Central memory CD4-positive, alpha-beta T cell (primary cell): ENCODE data around the gene CNP.

Source experiments
- DNase-seq: peaks from one replicate; pipeline ENCODE4 v3.0.0; 2022

The CNP gene

DNA sequence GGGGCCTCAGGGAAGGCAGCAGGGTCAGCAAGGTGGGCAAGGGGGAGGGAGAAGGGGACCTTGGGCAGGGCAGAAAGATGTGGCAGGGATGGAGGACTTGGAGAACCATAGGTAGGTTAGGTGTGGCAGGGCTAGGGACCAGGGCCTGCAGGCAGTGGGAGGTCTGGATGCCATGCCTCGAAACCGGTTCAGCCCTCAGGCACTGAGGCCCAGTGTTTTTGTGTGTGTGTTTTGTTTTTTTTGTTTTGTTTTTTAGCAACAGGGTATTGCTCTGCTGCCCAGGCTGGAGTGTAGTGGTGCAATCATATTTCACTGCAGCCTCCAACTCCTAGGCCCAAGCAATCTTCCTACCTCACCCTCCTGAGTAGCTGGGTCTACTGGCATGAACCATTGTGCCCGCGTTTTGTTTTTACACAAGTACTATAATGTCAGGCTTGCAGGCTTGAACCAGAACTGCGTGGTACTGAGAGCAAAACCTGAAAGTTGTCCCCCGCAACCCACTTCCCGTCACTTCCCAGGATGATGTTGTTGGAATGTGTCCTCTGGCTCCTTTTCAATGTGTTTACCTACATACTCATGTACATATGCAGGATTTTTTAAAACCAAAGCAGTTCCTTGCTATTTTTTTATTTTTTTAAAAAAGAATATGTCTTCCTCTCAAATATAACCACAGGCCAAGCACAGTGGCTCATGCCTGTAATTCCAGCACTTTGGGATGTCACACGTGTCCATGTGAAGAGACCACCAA is 23.8 kb upstream of the CNP start:
- no peak for DNase-seq

- no peak for DNase-seq
These were observed 23.1 kb upstream of the CNP start for GRCh38 chr17:41943492-41943891.

DNA sequence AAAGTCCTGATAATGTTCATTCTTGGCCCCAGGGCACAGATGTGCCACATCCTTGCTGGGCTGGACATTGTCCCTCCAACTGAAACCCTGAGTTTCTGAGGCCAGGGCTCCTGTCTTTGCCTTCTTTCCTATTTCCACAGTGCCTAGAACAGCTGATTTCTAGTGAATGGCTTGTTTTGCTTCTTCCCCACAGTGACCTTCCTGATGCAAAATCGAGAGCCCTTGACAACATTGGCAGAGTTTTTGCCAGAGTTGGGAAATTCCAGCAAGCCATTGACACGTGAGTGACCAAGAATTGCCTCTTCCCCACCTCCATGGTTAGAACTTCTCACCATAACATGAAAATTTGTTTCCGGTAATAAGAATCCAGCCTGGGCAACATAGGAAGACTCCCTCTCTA is 21.7 kb upstream of the CNP start:
- no peak for DNase-seq

DNA sequence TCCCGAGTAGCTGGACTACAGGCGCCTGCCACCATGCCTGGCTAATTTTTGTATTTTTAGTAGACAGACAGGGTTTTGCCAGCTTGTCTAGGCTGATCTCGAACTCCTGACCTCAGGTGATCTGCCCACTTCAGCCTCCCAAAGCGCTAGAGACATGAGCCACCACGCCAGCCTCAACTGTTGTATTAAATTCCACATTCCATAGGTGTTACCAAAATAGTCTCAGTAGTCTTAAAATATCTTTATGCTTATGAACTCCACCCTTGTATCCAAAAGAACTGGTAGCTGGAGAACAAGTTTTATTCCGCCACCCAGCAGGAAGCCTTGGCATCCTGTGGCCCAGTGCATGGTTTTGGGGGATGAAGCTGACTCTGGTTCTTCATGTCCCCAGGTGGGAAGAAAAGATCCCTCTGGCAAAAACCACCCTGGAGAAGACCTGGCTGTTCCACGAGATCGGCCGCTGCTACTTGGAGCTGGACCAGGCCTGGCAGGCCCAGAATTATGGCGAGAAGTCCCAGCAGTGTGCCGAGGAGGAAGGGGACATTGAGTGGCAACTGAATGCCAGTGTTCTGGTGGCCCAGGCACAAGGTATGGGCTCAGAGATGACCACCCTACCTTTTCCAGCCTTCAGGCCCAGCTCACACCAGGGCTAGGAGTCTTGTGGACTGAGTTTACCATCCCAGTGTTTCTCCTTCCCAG is 17.7 kb upstream of the CNP start:
- DNase-seq, result no peak

DNA sequence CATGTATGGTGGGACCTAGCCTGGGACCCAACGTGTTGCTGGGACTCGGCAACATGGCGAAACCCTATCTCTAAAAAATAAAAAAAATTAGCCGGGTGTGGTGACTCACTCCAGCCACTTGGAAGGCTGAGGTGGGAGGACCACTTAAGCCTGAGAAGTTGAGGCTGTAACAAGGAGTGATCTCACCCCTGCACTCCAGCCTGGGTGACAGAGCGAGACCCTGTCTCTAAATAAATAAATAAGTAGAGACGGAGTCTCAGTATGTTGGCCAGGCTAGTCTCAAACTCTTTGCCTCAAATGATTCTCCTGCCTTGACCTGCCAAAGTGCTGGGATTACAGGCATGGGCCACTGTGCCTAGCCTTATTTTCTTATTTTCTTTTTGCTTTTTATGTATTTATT is 10.1 kb upstream of the CNP start:
- no peak for DNase-seq

DNA sequence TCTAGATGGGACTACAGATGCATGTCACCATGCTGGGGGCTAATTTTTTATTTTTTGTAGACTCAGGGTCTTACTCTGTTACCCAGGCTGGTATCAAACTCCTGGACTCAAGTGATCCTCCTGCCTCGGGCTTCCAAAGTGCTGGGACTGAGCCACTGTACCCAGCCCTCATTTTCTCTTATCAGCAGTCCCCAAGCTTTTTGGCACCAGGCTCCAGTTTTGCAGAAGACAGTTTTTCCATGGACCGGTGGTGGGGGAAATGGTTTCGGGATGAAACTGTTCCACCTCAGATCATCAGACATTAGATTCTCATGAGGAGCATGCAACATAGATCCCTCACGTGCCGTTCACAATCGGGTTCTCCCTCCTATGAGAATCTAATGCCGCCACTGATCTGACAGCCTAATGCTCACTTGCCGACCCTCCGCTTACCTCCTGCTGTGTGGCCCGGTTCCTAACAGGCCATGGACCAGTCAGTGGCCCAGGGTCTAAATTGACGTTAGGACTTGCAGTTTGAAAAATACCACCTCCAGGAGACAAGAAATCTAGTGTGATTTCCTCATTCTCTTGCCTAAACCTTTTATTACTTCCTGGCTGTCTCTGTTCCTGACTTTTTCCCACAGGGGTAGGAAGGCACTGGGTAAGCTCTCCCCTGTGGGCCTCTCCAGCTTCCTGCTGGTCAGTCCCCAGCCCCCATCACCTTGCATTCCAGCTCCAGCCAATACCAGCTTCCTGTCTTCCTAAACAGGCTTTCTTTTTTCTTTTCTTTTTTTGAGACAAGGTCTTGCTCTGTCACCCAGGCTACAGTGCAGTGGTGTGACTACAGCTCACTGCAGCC is 9.3 kb upstream of the CNP start:
- DNase-seq, result no peak

- DNase-seq, result no peak
These were observed 8.6 kb upstream of the CNP start for GRCh38 chr17:41957869-41958439.

DNA sequence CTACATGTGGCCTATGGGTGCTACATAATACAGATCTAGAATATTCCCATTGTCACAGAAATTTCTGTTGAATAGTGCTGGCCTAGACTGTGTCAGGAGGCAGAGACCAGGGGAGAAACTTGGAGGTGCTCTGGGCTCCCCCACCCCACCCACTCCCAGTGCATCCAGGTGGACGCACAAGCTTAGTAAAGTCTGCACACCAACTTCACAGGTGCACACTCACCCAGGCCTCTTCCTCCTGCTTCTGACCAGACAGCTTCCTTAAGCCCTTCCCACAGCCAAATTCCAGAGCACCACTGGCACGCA is 7.6 kb upstream of the CNP start:
- DNase-seq, result no peak

DNA sequence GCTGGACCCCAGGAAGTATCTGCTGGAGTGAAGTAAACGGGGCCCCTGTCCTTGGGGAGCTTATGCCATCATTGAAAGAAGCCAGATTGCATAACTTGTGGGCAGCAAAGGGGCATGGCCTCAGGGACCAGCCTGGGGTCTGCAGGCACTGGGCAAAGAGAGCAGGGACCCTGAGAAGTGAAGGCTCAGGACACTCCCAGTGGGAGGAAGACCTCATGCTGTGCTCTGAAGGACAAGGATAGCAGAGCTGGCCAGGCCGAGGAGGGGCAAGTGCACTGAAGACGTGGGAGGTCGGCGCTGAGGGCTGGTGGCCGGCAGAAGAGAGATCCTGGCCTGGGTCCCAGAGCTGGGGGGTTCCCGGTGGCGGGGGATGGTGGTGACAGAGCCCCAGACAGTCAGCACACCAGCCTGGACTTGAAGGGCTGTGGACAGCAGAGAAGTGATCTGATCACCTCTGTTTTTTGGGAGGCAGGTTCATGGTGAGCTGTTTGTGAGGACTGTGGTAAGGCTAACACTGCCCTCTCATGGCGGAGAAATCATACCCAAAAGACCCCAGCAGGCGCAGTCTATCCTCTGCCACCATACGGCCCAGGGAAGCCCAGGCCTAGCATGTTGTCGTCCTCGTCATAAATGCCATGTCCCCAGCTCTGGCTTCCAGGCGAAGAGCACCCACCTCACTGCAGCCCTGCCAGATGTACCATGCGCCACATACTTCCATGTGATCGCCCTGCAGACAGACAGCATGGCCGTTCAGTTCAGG is 7.1 kb upstream of the CNP start:
- DNase-seq, result no peak

GRCh38 chr17:41962111-41962510 is 4.5 kb upstream of the CNP start:
- no peak for DNase-seq

GRCh38 chr17:41962768-41963434 is 3.7 kb upstream of the CNP start:
- peak; percentile 58 for DNase-seq

- DNase-seq, result peak; percentile 60
These were observed 717 bp upstream of the CNP start for GRCh38 chr17:41965694-41966462.

- DNase-seq, result peak; percentile 32
These were observed 736 bp downstream of the CNP start for GRCh38 chr17:41967141-41967920.

- no peak for DNase-seq
These were observed 1.5 kb downstream of the CNP start for GRCh38 chr17:41967921-41968578.

DNA sequence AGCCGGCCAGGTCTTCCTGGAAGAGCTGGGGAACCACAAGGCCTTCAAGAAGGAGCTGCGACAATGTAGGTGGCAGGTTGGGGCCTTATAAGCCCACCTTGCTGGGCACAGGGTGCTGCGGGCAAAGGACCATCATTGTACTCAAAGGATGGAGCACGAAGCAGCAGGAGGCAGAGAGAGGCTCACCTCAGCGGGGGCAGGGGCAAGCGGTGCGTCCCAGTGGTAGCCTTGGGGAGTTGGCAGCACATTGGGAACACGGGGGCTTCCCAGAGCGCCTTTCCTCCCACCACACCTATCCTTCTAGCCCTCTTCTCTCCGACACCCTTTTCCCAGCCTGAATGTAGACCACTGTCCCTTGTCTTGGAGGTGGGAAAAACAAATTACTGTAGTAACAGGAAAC is 2.1 kb downstream of the CNP start:
- DNase-seq, result no peak

DNA sequence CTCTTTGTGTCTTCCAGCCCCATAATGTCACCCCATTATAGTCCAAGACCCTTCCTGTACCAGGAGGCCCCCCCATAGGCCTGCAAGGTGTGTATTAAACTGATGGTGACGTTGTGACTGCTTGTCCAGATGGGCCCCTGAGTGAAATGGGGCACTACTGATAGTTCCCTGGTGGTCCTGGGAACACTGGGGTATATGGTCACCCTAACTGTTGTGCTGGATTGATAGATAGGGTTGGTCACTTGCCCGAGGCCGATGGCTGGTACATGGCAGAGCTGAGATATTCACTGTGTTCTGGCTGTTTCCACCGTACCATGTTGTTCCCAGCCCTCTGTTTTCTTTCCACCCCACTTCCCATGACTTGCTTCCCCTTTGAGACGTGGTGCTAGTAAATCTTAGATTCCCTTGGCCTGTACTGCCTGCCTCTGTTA is 4.3 kb downstream of the CNP start:
- no peak for DNase-seq

DNA sequence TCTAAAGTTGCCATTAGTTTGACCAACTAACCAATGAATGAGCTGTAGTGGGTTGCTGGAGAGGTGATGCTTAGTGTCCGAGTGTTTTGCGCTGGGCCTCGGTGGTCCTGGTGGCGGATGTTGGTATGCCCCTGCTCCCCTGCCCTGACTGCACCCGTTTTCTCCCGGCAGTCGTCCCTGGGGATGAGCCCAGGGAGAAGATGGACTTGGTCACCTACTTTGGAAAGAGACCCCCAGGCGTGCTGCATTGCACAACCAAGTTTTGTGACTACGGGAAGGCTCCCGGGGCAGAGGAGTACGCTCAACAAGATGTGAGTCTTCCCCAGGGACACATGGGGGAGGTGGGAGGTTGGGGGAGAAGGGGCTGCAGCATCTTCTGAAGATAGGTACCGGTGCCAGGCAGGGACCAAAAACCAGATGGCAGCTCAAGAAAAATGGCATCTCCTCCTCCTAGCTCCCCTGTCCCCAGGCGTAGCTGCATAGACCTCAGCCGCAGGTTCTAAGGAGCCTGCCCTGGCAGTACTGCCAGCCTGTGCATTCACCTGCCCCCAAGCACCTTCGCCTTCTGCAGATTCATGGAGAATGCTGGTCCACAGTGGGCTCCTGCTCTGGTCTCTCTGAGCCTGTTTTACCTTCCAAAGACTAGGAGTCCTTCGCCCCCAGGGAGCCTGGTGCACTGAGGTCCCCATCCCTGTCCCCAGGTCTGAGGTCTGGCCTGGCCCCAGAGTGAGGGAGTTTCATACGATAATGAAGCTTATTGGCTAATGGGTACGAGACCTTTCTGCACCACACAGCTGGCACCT is 5.3 kb downstream of the CNP start:
- DNase-seq, result no peak

DNA sequence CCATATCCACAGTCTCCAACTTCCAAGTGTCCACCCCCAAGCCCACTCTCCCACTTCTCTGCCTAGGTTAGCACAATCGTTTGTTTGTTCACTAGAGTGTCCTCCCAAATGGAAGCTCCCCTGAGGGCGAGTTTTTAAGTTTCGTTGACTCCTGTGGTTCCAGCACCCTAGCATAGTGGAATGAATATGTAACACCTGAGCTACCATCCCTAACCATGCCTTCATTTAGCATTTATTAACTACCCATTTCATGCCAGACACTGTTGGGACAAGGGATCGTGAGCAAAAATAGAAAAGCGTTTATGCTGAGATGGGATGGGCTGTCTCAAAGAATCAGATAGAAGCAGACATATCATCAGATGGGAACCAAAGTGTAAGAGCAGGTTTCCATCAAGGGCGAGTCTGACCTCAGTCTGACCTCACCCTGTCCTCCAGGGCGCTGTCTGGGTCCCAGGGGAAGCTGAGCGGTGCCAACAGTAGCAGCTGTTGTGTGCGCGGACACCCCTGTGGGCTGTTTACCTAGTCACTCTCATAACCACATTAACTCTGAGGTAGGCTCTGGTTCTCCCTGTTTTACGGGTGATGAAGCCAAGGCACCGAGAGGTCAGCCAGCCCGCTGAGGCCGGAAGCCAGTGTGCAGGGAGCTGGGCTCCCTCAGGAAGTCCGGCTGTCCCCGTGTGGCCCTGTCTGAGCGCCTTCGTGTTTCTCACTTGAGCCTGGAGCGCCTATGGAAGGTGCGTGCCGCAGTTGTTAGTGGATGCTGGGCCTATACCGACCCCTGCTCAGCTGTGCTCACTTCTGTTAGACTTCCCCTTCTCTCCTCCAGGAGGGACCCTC is 6.2 kb downstream of the CNP start:
- no peak for DNase-seq
